Activated T-helper 17 cell treated with anti-CD3 and anti-CD28 coated beads, Interleukin-2, amount 50 U/mL, for 72 hours (primary cell): ENCODE measurements around the gene MLIP. TPM values are rescaled to one million over a fixed set of nuclear protein-coding genes. Genes with fewer than 3 reads are reported as not detected.
A peak's percentile ranks its signal among the peaks of the same experiment; 100 is the strongest.

Source experiments
- ATAC-seq: fragments of 150-1000 bp; cut with Tn5 transposase; replicated peaks from 2 replicates; pipeline ENCODE4 v1.10.0; 2021; ENCODE audit warnings: mild to moderate bottlenecking, moderate library complexity
- H3K27ac Mint-ChIP-seq: one replicate; pipeline ENCODE4 v1.8.0; 2022; ENCODE audit warnings: mixed read lengths
- H3K27me3 Mint-ChIP-seq: one replicate; pipeline ENCODE4 v1.8.0; 2022; ENCODE audit warnings: mixed read lengths
- H3K36me3 Mint-ChIP-seq: one replicate; pipeline ENCODE4 v1.8.0; 2022; ENCODE audit warnings: low read depth, mild to moderate bottlenecking, mixed read lengths
- H3K4me1 Mint-ChIP-seq: one replicate; pipeline ENCODE4 v1.8.0; 2022; ENCODE audit warnings: mixed read lengths
- H3K4me3 Mint-ChIP-seq: one replicate; pipeline ENCODE4 v1.8.0; 2022; ENCODE audit warnings: mild to moderate bottlenecking, mixed read lengths
- H3K9me3 Mint-ChIP-seq: one replicate; pipeline ENCODE4 v1.8.0; 2022; ENCODE audit warnings: mixed read lengths
- total RNA-seq, 2 donors: library from RNA; stranded (reverse); gene quantifications; one replicate each; pipeline ENCODE4 v1.2.3, GENCODE V29; 2022

The MLIP gene
- total RNA-seq, 2 donors from 2014 or later: not detected

DNA sequence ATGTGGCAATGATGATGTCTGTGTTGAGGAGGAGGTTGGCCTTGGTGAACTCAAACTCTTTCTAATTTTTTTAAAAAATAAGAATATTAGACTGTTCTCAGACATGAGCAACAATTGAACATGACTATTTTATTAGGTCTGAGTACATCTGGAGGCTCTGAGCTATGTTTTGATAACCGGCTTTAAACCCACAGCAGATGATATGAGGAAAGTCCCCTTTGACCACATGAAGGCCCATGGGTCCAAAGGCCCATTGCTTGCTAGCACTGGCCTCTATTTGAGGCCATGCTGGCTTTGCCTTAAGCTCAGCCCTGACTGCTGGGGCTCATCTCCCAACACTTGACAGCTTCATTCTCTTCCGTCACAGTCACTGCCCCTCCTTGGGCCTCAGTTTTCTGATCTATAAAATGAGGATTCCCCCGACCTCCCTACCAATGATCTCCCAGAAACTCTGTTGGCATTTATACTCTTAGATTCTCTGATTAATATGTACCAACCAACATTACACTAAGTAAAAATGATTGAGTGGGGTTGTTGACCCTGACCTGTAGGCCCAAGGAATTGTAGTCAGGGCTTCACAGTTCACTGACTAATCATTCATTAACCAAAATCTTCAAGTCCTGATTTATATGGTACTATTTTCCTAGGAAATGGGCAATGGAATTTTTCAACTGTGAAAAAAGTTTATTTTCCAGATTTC, 173.1 kb downstream of the MLIP start:
- H3K4me3 Mint-ChIP-seq: no peak overlapping the region
- no peaks in the 10 kb centered on the region for H3K36me3 Mint-ChIP-seq
- no peaks in the 10 kb centered on the region for H3K4me1 Mint-ChIP-seq
- H3K9me3 Mint-ChIP-seq: no peaks in the 10 kb centered on the region
- no peak overlapping the region for H3K27ac Mint-ChIP-seq
- no peaks in the 10 kb centered on the region for H3K27me3 Mint-ChIP-seq
- no peak for ATAC-seq

DNA sequence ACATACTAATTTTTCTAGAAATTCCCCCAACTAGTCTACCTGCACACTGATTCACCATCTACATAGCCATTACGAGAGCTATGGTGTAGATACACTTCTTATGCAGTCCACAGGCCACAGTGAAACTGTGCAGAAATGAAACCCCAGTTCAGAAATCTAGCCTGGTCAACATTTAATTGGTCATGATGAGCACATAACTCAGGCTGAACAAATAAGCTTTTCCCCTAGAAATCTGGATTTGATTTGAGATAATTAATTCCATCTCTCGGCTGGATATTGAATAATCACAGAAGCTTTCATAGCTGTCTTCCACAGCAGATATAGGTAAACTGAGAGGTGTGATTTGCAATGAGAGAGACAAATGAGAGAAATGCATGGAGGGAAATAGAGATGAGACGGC, 174.4 kb downstream of the MLIP start:
- no peak for ATAC-seq
- Mint-ChIP-seq H3K27me3 (no peaks in the 10 kb centered on the region), H3K4me1 (no peaks in the 10 kb centered on the region), H3K27ac (no peak overlapping the region), H3K4me3 (no peak overlapping the region), H3K36me3 (no peaks in the 10 kb centered on the region), H3K9me3 (no peaks in the 10 kb centered on the region)

DNA sequence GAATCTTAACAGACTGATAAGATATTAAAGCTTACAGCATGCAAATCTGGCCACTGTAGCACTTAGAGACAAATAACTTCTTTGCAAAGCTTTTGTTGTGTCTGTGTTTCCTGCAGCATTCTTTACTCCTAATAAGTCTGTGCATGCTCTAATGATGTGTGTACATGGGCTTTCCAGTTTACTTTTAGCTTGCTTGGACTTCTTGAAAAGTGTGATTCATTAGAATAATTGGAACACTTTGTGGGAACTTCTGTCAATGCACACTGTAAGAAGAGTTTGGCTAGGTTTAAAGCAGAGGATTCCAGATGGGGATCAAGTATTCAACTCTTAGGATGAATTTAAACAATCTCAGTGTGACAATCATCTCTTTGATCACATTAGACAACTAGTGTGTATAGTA, 174.9 kb downstream of the MLIP start:
- Mint-ChIP-seq H3K27me3 (no peaks in the 10 kb centered on the region), H3K4me1 (no peaks in the 10 kb centered on the region), H3K36me3 (no peaks in the 10 kb centered on the region), H3K4me3 (no peak overlapping the region), H3K27ac (no peak overlapping the region), H3K9me3 (no peaks in the 10 kb centered on the region)
- ATAC-seq: no peak

DNA sequence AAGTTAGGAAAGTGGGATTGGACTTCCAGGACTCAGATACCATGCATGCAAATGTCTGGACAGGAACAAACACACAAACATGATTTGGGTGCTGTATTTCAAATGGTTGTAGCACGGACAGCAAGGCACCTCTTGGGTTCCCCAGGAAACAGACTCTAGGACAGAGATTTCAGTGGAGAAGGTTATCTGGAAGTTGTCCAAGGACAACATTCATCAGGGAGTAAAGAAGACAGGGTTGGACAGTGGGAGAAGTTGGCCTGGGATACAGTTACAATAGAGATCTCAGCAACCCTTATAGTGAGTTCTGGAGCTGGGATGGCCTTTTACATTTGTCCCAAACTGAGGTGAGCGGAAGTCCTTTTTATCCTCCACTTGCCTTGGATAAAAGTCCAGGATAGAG, 177.2 kb downstream of the MLIP start:
- H3K27me3 Mint-ChIP-seq: no peaks in the 10 kb centered on the region
- no peaks in the 10 kb centered on the region for H3K36me3 Mint-ChIP-seq
- no peaks in the 10 kb centered on the region for H3K9me3 Mint-ChIP-seq
- peaks cover 4% of the 10 kb centered on the region for H3K4me1 Mint-ChIP-seq
- H3K4me3 Mint-ChIP-seq: no peak overlapping the region
- no peak overlapping the region for H3K27ac Mint-ChIP-seq
- no peak for ATAC-seq

DNA sequence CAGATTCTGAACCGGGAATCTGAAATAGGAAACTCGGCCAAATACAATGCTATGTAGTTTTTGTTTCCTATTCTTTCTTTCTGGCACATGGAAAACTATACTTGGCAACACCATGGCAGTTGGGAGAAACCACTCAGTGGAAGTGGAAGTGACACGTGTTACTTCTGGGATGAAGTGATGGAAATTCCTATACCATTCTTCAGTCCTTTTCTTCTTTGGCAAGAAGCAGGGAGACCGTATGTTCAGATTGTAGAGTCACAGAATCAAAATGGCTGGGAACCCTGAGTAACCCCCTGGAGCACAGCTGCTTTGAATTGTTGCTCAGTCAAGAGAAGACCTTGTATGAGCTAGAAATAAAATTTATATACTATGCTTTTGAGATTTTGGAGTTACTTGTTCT, 178.2 kb downstream of the MLIP start:
- no peaks in the 10 kb centered on the region for H3K36me3 Mint-ChIP-seq
- no peak overlapping the region for H3K4me3 Mint-ChIP-seq
- H3K9me3 Mint-ChIP-seq: no peaks in the 10 kb centered on the region
- ATAC-seq: no peak
- peaks cover 4% of the 10 kb centered on the region for H3K4me1 Mint-ChIP-seq
- no peaks in the 10 kb centered on the region for H3K27me3 Mint-ChIP-seq
- H3K27ac Mint-ChIP-seq: no peak overlapping the region

DNA sequence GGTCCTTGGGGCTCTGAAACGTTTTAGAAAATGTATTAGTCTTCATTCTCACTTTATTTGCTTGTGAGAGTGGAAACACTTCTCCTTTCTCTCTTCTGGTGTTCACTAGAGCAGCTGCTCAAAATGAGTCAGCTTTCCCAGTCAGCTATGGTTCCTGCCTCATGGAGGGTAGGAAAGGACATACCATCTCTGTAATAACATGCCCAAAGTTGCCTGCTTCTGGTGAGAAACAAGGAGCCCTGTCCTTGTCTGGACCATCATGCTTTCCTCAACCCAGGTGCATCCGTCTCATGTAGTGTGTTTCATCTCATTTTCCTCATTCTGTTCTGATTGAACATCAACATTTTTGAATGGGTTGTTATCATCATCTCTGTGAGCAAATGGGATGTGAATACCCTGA, 179.9 kb downstream of the MLIP start:
- H3K36me3 Mint-ChIP-seq: no peaks in the 10 kb centered on the region
- no peak overlapping the region for H3K4me3 Mint-ChIP-seq
- H3K27ac Mint-ChIP-seq: no peak overlapping the region
- no peaks in the 10 kb centered on the region for H3K9me3 Mint-ChIP-seq
- H3K4me1 Mint-ChIP-seq: peaks cover 4% of the 10 kb centered on the region
- no peaks in the 10 kb centered on the region for H3K27me3 Mint-ChIP-seq
- ATAC-seq: peak; percentile 54

DNA sequence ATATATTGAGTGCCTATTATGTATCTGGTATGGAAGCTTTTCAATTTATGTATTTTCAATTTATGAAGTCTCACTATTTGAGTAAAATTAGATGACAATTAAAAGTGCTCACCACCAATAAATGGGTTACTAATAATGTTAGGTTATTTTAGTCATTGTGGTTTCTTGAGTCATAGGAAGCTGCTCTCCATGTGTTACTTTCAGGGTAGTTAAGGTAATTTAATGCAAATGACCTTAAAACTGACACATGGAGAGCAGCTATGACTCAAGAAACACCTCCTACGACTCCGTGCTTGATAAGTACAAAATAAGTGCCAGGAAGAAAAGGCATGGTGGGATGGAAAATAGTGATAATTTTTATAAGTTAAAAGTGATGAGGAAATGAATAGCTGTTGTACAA, 180.5 kb downstream of the MLIP start:
- Mint-ChIP-seq H3K4me3 (no peak overlapping the region), H3K9me3 (no peaks in the 10 kb centered on the region)

DNA sequence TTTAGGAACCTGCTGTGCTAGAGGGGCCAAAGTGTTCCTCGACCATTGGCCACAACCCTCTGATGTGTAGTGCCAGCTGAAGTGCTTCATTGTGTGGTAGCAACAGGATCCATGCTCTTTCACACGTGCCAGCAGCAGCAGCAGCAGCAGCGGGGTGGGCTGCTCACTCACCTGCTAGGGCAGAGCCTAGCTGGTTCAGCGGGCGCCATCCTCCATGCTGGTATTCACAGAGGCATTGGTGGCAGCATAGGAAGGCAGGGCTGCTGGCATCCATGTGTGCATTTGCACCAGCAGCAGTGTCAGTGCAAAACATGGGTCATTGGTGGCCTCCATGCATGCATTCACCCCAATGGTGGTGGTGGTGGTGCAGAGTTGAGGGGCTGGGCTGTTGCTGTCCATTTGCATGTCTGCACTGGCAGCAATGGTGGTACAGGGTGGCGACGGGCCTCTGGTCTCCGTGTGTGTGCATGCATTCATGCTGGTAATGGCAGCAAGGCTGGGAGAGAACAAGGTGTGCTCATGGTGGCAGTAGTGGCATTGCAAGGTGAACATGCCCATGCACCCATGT, 183.8 kb downstream of the MLIP start:
- H3K9me3 Mint-ChIP-seq: peaks cover under 1% of the 10 kb centered on the region
- no peaks in the 10 kb centered on the region for H3K27me3 Mint-ChIP-seq
- H3K36me3 Mint-ChIP-seq: no peaks in the 10 kb centered on the region
- H3K27ac Mint-ChIP-seq: no peak overlapping the region
- peaks cover 4% of the 10 kb centered on the region for H3K4me1 Mint-ChIP-seq
- no peak overlapping the region for H3K4me3 Mint-ChIP-seq
- ATAC-seq: no peak

More for the DNA sequence above, 180.5 kb downstream of the MLIP start:
- no peaks in the 10 kb centered on the region for H3K27me3 Mint-ChIP-seq
- no peak overlapping the region for H3K27ac Mint-ChIP-seq
- peak; percentile 85 for ATAC-seq
- H3K36me3 Mint-ChIP-seq: no peaks in the 10 kb centered on the region
- peaks cover 4% of the 10 kb centered on the region for H3K4me1 Mint-ChIP-seq

DNA sequence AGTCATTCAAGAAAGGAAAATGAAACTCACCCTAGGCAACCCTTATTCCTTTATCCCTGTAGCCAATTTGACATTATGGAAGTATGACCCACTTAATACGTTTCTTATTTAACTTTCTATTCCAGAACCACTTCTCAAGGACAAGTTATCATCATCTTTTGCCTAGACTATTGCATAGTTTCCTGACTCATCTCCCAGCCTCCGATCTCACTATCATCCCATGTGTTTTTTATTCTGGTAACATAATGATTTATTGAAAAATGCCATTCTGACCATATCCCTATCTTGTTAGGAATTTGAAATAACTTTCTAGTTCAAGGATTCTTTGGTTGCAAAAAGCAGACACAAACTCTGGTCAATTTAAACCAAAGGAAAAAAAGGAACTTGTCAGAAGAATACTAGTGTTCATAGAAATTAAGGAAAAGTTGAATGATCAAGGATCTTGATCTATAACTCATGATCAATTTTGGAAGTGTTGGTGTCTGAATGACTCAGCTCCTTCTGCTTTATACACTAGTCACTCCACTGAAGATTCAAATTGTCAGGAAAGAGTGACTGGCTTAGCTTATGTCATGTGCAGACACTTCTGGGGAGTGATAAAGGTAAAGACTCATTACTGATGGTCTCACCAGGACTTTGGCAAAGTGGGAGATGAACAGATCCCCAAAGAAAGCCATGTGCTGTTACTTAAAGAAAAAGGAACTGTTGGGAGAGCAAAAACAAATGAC, 188.5 kb downstream of the MLIP start:
- peaks cover 4% of the 10 kb centered on the region for H3K9me3 Mint-ChIP-seq
- no peaks in the 10 kb centered on the region for H3K4me1 Mint-ChIP-seq
- no peaks in the 10 kb centered on the region for H3K27me3 Mint-ChIP-seq
- ATAC-seq: no peak
- no peaks in the 10 kb centered on the region for H3K36me3 Mint-ChIP-seq
- H3K27ac Mint-ChIP-seq: no peak overlapping the region
- no peak overlapping the region for H3K4me3 Mint-ChIP-seq

DNA sequence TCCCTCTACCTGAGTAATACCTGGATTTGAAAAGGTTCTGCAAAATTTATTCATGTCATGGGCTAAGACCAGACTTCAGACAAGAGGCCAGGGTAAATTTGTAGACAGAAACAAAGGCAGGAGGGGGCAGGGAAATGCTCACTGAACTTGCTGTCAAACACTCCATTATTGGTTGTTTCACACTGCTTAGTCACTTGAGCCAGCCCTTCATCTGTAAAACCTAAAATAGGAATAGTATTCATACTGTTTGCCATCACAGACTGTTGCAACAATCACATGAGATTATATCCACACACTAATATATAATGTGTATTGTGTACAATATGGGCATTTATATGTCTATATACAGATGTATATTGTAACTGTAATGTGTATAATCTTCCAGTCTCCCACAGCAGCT, 190.5 kb downstream of the MLIP start:
- no peak for ATAC-seq
- Mint-ChIP-seq H3K4me3 (no peak overlapping the region), H3K4me1 (no peaks in the 10 kb centered on the region), H3K27me3 (no peaks in the 10 kb centered on the region), H3K9me3 (peaks cover 4% of the 10 kb centered on the region), H3K36me3 (no peaks in the 10 kb centered on the region), H3K27ac (no peak overlapping the region)

DNA sequence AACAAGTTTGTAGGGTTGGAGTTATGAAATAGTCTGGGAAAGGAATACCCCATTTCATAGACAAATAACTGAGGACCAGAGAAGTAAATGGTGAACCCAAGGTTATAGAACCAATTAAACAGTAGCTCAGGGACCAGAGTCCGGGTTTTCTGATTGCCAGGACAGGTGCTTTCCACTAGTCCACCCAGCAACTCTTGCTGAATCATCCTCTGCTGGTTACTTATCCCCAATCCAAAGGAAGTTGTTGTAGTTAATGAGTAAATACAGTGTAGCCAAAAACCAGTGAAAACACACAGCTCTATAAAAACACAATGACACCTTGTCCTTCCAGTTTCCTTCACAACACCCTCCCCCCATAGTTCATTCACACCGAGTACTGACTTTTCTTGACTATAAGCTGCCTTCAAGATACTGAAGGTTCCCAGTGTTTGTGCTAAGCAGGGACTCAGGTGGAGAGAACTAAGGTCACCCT, 196.2 kb downstream of the MLIP start:
- Mint-ChIP-seq H3K27ac (no peak overlapping the region), H3K27me3 (no peaks in the 10 kb centered on the region), H3K4me1 (no peaks in the 10 kb centered on the region), H3K4me3 (no peak overlapping the region), H3K36me3 (no peaks in the 10 kb centered on the region), H3K9me3 (peaks cover 11% of the 10 kb centered on the region)
- no peak for ATAC-seq

DNA sequence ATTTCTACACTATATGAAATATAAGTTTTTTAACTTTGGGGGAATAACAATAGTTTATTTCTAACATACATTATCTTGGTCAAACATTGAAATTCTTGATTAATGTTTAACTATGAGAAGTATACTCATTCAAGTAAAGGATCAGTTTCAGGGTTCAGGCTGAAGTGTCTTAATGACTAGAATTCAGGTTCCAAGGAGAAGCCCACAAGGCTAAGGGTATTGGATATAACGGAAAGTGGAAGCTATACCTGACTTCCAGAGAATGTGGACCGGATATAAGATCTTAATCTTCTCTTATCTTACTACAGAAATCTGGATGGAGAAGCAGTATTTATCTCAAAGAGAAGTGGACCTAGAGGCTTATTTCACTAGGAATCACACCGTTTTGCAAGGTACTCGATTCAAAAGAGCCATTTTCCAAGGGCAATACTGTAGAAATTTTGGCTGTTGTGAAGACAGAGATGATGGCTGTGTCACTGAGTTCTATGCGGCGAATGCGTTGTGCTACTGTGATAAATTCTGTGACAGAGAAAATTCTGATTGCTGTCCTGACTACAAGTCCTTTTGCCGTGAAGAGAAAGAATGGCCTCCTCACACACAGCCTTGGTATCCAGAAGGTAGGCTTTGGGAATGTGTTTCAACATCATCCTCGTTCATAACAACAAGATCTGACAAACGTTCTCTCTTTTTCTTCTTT, 197.2 kb downstream of the MLIP start, which contains the start of gene TINAG:
Gene TINAG, plus strand, starts transcription at position 153 of the 697 bp plus-strand sequence. Its CDS starts 110 bp downstream, at position 263.
- Mint-ChIP-seq H3K27me3 (no peaks in the 10 kb centered on the region), H3K4me3 (no peak within 1 kb of the TSS), H3K9me3 (peaks cover 11% of the 10 kb centered on the region), H3K4me1 (no peaks in the 10 kb centered on the region), H3K27ac (no peak within 1 kb of the TSS), H3K36me3 (no peaks in the 10 kb centered on the region)
- no peak for ATAC-seq

DNA sequence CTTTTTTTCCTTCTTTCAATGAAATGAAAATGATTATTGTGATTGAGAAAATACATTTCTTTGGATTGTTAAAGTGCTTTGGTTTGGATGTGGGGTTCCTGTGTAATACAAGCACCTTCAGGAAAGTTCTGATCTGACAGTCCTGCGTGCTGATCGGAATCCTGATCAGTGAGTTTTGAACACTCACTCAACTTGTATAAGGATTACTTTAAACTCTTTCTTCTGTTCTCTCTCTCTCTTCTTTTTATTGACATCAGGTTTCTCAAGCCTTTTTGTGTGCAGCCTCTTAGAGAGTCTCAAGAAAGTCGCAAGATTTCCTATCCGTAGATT, 197.7 kb downstream of the MLIP start:
- no peak for ATAC-seq
- no peak overlapping the region for H3K27ac Mint-ChIP-seq
- H3K9me3 Mint-ChIP-seq: peaks cover 11% of the 10 kb centered on the region
- H3K4me1 Mint-ChIP-seq: no peaks in the 10 kb centered on the region
- H3K27me3 Mint-ChIP-seq: no peaks in the 10 kb centered on the region
- H3K36me3 Mint-ChIP-seq: no peaks in the 10 kb centered on the region
- no peak overlapping the region for H3K4me3 Mint-ChIP-seq

DNA sequence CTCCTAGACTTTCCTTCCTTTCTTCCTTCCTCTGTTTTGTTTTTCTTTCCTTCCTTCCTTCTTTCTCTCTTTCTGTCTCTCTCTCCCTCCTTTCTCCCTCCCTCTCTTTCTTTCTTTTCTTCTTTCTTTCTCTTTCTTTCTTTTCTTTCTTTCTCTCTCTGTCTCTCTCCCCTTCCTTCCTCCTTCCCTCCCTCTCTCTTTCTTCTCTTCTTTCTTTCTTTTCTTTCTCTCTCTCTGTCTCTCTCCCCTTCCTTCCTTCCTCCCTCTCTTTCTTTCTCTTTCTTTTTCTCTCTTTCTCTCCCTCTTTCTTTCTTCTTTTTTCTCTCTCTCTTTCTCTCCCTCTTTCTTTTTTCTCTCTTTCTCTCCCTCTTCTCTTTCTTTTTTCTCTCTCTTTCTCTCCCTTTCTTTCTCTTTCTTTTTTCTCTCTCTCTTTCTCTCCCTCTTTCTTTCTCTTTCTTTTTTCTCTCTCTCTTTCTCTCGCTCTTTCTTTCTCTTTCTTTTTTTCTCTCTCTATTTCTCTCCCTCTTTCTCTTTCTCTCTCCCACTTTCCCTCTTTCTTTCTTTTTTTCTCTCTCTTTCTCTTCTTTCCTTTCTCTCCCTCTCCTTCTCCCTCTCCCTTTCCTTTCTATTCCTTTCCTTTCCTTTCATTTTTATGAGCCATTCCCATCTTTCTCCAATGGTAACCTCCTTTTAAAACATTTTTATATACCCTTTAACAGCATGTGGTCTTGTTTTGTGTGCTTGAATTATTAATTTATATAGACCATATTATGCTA, 199.3 kb downstream of the MLIP start:
- Mint-ChIP-seq H3K9me3 (peaks cover 11% of the 10 kb centered on the region), H3K36me3 (no peaks in the 10 kb centered on the region), H3K27ac (no peak overlapping the region), H3K4me3 (no peak overlapping the region), H3K4me1 (no peaks in the 10 kb centered on the region), H3K27me3 (no peaks in the 10 kb centered on the region)
- ATAC-seq: no peak
